ENCODE results near the gene PDE1A. TPM values are rescaled to one million over a fixed set of nuclear protein-coding genes. Genes with fewer than 3 reads are reported as not detected.

The PDE1A gene
- total RNA-seq, 4 donors from 2014 or later = 2.1 to 12.4 (median 2.8) TPM

- no peak for TF ChIP-seq POLR2A (IDR thresholded peaks at IDR 0.05)
- TF ChIP-seq, protein P1, sequence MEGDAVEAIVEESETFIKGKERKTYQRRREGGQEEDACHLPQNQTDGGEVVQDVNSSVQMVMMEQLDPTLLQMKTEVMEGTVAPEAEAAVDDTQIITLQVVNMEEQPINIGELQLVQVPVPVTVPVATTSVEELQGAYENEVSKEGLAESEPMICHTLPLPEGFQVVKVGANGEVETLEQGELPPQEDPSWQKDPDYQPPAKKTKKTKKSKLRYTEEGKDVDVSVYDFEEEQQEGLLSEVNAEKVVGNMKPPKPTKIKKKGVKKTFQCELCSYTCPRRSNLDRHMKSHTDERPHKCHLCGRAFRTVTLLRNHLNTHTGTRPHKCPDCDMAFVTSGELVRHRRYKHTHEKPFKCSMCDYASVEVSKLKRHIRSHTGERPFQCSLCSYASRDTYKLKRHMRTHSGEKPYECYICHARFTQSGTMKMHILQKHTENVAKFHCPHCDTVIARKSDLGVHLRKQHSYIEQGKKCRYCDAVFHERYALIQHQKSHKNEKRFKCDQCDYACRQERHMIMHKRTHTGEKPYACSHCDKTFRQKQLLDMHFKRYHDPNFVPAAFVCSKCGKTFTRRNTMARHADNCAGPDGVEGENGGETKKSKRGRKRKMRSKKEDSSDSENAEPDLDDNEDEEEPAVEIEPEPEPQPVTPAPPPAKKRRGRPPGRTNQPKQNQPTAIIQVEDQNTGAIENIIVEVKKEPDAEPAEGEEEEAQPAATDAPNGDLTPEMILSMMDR (IDR thresholded peaks at IDR 0.05) = no peak
- Histone ChIP-seq H3K27me3 (no peaks in the 10 kb centered on the region), H3K9me3 (no peaks in the 10 kb centered on the region), H3K4me3 (no peak overlapping the region), H3K27ac (no peak overlapping the region), H3K4me1 (no peaks in the 10 kb centered on the region), H3K36me3 (no peaks in the 10 kb centered on the region)
- no peak for DNase-seq
These were observed 9.4 kb upstream of the PDE1A start for GRCh38 chr2:182436252-182436651.

DNA sequence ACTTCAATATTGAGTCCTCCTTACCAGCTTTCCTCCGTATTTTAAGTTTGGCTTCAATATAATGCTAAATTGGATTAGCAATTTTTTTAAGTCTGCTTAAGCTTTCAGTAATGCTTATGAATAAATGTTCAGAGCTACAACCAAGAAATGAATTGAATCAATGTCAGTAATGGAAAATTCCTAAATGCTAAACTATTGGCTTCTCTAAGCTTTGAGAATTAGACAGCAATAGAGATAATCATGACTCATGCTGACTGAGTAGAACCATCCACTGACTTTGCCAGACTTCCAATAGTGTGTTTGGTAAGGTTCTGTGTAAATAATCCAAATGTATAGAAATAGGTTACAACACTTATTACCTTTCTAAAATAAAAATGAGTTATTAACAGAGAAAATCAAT, 8.9 kb upstream of the PDE1A start:
- Histone ChIP-seq H3K27ac (no peak overlapping the region), H3K4me1 (no peaks in the 10 kb centered on the region), H3K36me3 (no peaks in the 10 kb centered on the region), H3K9me3 (no peaks in the 10 kb centered on the region), H3K4me3 (no peak overlapping the region), H3K27me3 (no peaks in the 10 kb centered on the region)
- TF ChIP-seq, protein P1 (IDR thresholded peaks at IDR 0.05) = no peak
- TF ChIP-seq POLR2A (IDR thresholded peaks at IDR 0.05) = no peak
- DNase-seq = no peak

GRCh38 chr2:182432051-182432450, 5.2 kb upstream of the PDE1A start:
- no peak for DNase-seq
- no peaks in the 10 kb centered on the region for H3K36me3 ChIP-seq
- no peak overlapping the region for H3K27ac ChIP-seq
- no peaks in the 10 kb centered on the region for H3K27me3 ChIP-seq
- H3K4me3 ChIP-seq = no peak overlapping the region
- H3K9me3 ChIP-seq = no peaks in the 10 kb centered on the region
- no peaks in the 10 kb centered on the region for H3K4me1 ChIP-seq
- no peak for TF ChIP-seq POLR2A (IDR thresholded peaks at IDR 0.05)
- TF ChIP-seq, protein P1 (IDR thresholded peaks at IDR 0.05) = no peak

- Histone ChIP-seq H3K4me3 (no peak overlapping the region), H3K27me3 (no peaks in the 10 kb centered on the region), H3K27ac (no peak overlapping the region), H3K36me3 (no peaks in the 10 kb centered on the region), H3K4me1 (no peaks in the 10 kb centered on the region), H3K9me3 (no peaks in the 10 kb centered on the region)
- TF ChIP-seq, protein P1 (IDR thresholded peaks at IDR 0.05) = no peak
- TF ChIP-seq POLR2A (IDR thresholded peaks at IDR 0.05) = no peak
- no peak for DNase-seq
These were observed 1.6 kb upstream of the PDE1A start for GRCh38 chr2:182428476-182428875.

DNA sequence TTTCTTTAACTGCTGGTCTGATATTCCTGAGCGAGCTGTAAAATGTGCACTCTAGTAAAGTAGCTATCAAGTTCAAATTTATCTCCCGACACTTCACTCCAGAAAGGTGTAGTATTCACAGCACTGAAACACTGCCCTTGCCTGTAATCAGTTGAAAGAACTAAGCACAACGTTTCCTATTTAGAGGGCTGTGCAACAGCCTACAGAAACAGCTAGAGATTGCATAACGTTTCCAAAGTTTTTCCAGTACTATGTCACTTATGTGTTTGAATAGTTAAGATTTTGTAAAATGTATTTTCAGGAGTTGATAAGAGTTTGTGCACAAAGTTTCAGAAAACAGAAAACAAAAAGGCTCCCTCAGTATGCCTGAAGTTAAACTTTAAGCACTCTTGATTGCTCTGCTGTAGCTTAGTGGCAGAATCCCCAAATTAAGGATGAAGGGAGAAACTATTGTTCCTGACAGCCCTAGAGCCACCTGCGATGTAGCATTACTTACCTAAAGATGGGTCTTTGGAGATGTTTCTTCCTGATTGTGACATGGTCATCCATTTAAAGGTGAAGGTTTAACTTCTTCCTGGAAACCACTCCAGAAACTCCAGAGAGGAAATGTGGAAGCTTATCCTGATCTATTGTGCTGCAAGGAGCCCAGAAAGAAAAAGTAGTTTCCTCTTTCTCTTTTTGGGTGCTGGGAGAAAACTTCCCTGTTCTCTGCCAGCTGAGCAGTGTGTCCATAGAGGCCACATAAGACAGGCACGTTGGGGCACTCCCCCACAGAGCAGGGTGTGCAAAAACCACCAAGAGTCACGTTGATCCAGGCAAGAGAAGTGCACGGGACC, 536 bp downstream of the PDE1A start:
- Histone ChIP-seq H3K27ac (peak overlapping the region in 3 of 4 donors; percentile 19 to 60 (median 57)), H3K36me3 (no peaks in the 10 kb centered on the region), H3K27me3 (no peaks in the 10 kb centered on the region), H3K9me3 (no peaks in the 10 kb centered on the region), H3K4me1 (no peaks in the 10 kb centered on the region), H3K4me3 (peak overlapping the region in 3 of 4 donors; percentile 23 to 42 (median 38))
- DNase-seq = no peak
- TF ChIP-seq, protein P1 (IDR thresholded peaks at IDR 0.05) = no peak
- no peak for TF ChIP-seq POLR2A (IDR thresholded peaks at IDR 0.05)
